Osteoblast (primary cell): ENCODE results near the gene ADAMTS20. TPM values are rescaled to one million over a fixed set of nuclear protein-coding genes. Genes with fewer than 3 reads are reported as not detected.
A peak's percentile ranks its signal among the peaks of the same experiment; 100 is the strongest.
"Not testable (repeated sequence)": the region's sequence is repeated elsewhere in the genome, so short reads cannot be mapped to it uniquely, and the experiment has no call there.

ENCODE experiments used
- DNase-seq: peaks from one replicate; pipeline ENCODE4 v3.0.0; 2011; ENCODE audit warnings: low spot score, mixed read lengths; ENCODE audit not compliant: insufficient read length; ENCODE audit errors: missing footprints
- H2AFZ ChIP-seq: 2 replicates; pipeline ENCODE4 v1.6.0; 2011; ENCODE audit warnings: mild to moderate bottlenecking, low read length
- H3K27ac ChIP-seq: 2 replicates; pipeline ENCODE4 v1.5.1; 2011; ENCODE audit warnings: mild to moderate bottlenecking, low read depth, low read length, moderate library complexity
- H3K27me3 ChIP-seq: 2 replicates; pipeline ENCODE4 v1.6.0; 2012; ENCODE audit warnings: mild to moderate bottlenecking, control low read depth, inconsistent platforms, low read length, moderate library complexity; ENCODE audit not compliant: insufficient read depth
- H3K36me3 ChIP-seq: 2 replicates; pipeline ENCODE4 v1.5.1; 2011; ENCODE audit warnings: mild to moderate bottlenecking, low read length, control low read depth, moderate library complexity; ENCODE audit not compliant: insufficient read depth
- H3K4me1 ChIP-seq: 2 replicates; pipeline ENCODE4 v1.5.1; 2011; ENCODE audit warnings: mild to moderate bottlenecking, low read length, control low read depth, moderate library complexity; ENCODE audit not compliant: insufficient read depth
- H3K4me2 ChIP-seq: 2 replicates; pipeline ENCODE4 v1.6.0; 2011; ENCODE audit warnings: mild to moderate bottlenecking, low read length; ENCODE audit not compliant: insufficient read depth
- H3K4me3 ChIP-seq: fragments of 200-600 bp; sonication (generic); 3 replicates; pipeline ENCODE4 v1.5.1; 2012; ENCODE audit warnings: mild to moderate bottlenecking, low read length, inconsistent platforms; ENCODE audit not compliant: insufficient read depth
- H3K79me2 ChIP-seq: 2 replicates; pipeline ENCODE4 v1.6.0; 2012; ENCODE audit warnings: mild to moderate bottlenecking, low read length, control low read depth, inconsistent platforms; ENCODE audit not compliant: insufficient read depth
- H3K9me3 ChIP-seq: 2 replicates; pipeline ENCODE4 v1.5.1; 2011; ENCODE audit warnings: low read depth, low read length, control low read depth
- H4K20me1 ChIP-seq: 2 replicates; pipeline ENCODE4 v1.6.0; 2012; ENCODE audit warnings: mild to moderate bottlenecking, low read length, control low read depth; ENCODE audit not compliant: insufficient read depth
- CTCF ChIP-seq: IDR thresholded peaks from 2 replicates; pipeline ENCODE4 v1.5.1; 2011; ENCODE audit warnings: mild to moderate bottlenecking, low read depth, low read length, moderate library complexity; ENCODE audit errors: extremely low read depth
- total RNA-seq: library from RNA; depleted of rRNA; stranded (reverse); fragments of >200 nt; gene quantifications from 2 replicates; pipeline ENCODE4 v1.2.3, GENCODE V29; 2012

ADAMTS20 gene
- total RNA-seq, 1 donor = not detected

GRCh38 chr12:43540470-43540869, 11.5 kb downstream of the ADAMTS20 start:
- Histone ChIP-seq H3K9me3 (no peaks in the 10 kb centered on the region), H3K79me2 (no peaks in the 10 kb centered on the region), H2AFZ (no peak overlapping the region), H3K4me2 (no peak overlapping the region), H3K4me3 (no peak overlapping the region), H4K20me1 (no peaks in the 10 kb centered on the region), H3K4me1 (no peaks in the 10 kb centered on the region), H3K27me3 (no peaks in the 10 kb centered on the region), H3K36me3 (no peaks in the 10 kb centered on the region), H3K27ac (no peak overlapping the region)
- TF ChIP-seq CTCF = no peak
- DNase-seq = no peak

- not testable (repeated sequence) for H3K27me3 ChIP-seq, H4K20me1 ChIP-seq, H3K4me2 ChIP-seq, H3K4me1 ChIP-seq, H3K4me3 ChIP-seq, DNase-seq, H3K9me3 ChIP-seq, H3K79me2 ChIP-seq, H3K27ac ChIP-seq, H2AFZ ChIP-seq, H3K36me3 ChIP-seq
Measured at GRCh38 chr12:43537675-43538074, 14.3 kb downstream of the ADAMTS20 start.

GRCh38 chr12:43516045-43516444, 36.0 kb downstream of the ADAMTS20 start:
- Histone ChIP-seq H4K20me1 (no peaks in the 10 kb centered on the region), H3K4me1 (no peaks in the 10 kb centered on the region), H3K9me3 (no peaks in the 10 kb centered on the region), H3K27ac (no peak overlapping the region), H3K4me2 (no peak overlapping the region), H3K27me3 (no peaks in the 10 kb centered on the region), H3K79me2 (no peaks in the 10 kb centered on the region), H2AFZ (no peak overlapping the region), H3K36me3 (no peaks in the 10 kb centered on the region), H3K4me3 (no peak overlapping the region)
- DNase-seq = no peak
- TF ChIP-seq CTCF = no peak

GRCh38 chr12:43501703-43502102, 50.3 kb downstream of the ADAMTS20 start:
- H3K79me2 ChIP-seq = no peaks in the 10 kb centered on the region
- no peaks in the 10 kb centered on the region for H3K27me3 ChIP-seq
- DNase-seq = no peak
- H3K36me3 ChIP-seq = no peaks in the 10 kb centered on the region
- H3K4me3 ChIP-seq = no peak overlapping the region
- H3K9me3 ChIP-seq = no peaks in the 10 kb centered on the region
- no peaks in the 10 kb centered on the region for H4K20me1 ChIP-seq
- no peak overlapping the region for H2AFZ ChIP-seq
- peak; percentile 61 for TF ChIP-seq CTCF
- no peak overlapping the region for H3K27ac ChIP-seq
- H3K4me2 ChIP-seq = no peak overlapping the region
- H3K4me1 ChIP-seq = no peaks in the 10 kb centered on the region
